Mesothelial cell of epicardium (in vitro differentiated cells): Measurements from ENCODE around the gene SLC16A11. TPM values are rescaled to one million over a fixed set of nuclear protein-coding genes. Genes with fewer than 3 reads are reported as not detected.
A peak's percentile ranks its signal among the peaks of the same experiment; 100 is the strongest.

Experiments
- DNase-seq, 2 experiments: peaks; one replicate each; pipeline ENCODE4 v3.0.0; 2021; ENCODE audit warnings: low spot score in 2 of 2; ENCODE audit not compliant: unreplicated experiment in 2 of 2
- H3K27ac Mint-ChIP-seq: 2 replicates; pipeline ENCODE4 v1.8.0; 2021; ENCODE audit warnings: mixed read lengths
- H3K27me3 Mint-ChIP-seq: 2 replicates; pipeline ENCODE4 v1.8.0; 2021; ENCODE audit warnings: low read depth, mixed read lengths
- H3K36me3 Mint-ChIP-seq: 2 replicates; pipeline ENCODE4 v1.8.0; 2021; ENCODE audit warnings: mixed read lengths
- H3K4me1 Mint-ChIP-seq: 2 replicates; pipeline ENCODE4 v1.8.0; 2021; ENCODE audit warnings: mixed read lengths
- H3K4me3 Mint-ChIP-seq: 2 replicates; pipeline ENCODE4 v1.8.0; 2021; ENCODE audit warnings: mild to moderate bottlenecking, moderate library complexity, mixed read lengths
- H3K9me3 Mint-ChIP-seq: 2 replicates; pipeline ENCODE4 v1.8.0; 2021; ENCODE audit warnings: mixed read lengths
- total RNA-seq: library from RNA; stranded (reverse); gene quantifications from 3 replicates; pipeline ENCODE4 v1.2.1, GENCODE V29; 2021
- TF ChIP-seq, protein P1 (sequence below): fragments of 200-600 bp; sonication (generic); IDR thresholded peaks from one replicate; pipeline ENCODE4 v1.5.0; 2021; ENCODE audit warnings: antibody characterized with exemption; ENCODE audit not compliant: unreplicated experiment

Gene SLC16A11
- total RNA-seq, 1 donor from 2014 or later = 5.1 TPM

DNA sequence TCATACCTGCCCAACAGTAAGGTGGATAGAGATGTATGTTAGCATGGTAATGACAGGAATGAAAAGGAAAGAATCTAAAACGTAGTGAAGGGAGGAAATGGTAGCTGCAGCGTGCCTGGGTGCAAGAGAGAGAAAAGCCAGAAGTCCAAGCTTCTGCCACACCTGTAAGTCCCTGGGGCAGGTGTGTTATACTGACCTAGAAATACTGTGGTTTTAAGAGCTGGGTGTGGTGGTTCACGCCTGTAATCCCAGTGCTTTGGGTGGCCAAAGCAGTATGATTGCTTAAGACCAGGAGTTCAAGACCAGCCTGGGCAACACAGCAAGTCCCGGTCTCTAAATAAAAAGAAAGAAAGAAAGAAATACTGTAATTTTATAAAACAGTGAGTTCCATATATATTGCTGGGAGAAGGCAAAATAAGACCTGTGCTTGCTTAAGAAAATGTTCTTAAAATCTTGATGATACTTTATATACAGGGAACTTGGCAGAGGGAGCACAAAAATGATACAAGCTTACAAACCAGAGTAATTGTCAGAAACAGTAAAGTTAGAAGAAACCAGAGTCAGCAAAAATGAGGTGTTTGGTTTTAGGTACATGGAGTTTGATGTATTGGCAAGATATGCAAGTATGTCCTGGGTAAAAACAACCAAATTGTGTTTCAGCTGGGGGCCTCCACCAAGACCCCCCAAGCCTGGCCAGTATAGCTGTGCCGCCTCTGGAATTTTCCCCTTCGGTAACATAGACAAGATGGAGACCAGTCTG lies 41.4 kb downstream of the SLC16A11 start:
- H3K4me3 Mint-ChIP-seq = no peak overlapping the region

DNA sequence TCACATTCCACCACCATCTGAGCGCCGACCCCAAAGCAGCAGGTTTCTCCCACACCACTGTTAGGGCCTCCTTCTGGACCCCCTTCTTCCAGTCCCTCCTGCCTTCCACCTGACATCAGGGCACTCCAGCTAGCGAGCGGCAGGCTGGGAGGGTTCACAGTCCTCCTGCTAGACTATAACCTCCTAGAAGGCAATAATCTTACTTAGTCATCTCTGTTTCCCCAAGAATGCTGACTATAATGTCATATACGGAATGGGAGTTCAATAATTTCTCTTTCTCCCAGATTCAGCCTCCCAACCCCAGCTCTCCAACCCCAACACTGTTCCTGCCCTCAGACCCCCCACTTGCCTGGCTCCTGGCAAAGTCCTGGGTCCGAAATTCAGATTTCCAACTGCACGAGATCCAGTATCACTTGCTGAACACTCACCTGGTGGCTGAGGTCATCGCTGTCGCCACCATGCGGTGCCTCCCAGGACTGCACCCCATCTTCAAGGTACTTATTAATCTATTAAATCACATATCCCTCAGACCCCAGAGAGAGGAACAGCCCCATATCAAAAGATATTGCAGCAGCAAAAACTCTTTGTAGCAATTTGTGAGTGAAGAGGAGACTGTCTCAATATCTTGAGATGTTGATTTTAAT lies 42.5 kb downstream of the SLC16A11 start:
- Mint-ChIP-seq H3K27ac (no peak overlapping the region), H3K4me3 (no peak overlapping the region), H3K36me3 (peaks cover 36% of the 10 kb centered on the region), H3K4me1 (no peaks in the 10 kb centered on the region), H3K27me3 (no peaks in the 10 kb centered on the region), H3K9me3 (no peaks in the 10 kb centered on the region)
- DNase-seq = no peak
- TF ChIP-seq, protein P1, sequence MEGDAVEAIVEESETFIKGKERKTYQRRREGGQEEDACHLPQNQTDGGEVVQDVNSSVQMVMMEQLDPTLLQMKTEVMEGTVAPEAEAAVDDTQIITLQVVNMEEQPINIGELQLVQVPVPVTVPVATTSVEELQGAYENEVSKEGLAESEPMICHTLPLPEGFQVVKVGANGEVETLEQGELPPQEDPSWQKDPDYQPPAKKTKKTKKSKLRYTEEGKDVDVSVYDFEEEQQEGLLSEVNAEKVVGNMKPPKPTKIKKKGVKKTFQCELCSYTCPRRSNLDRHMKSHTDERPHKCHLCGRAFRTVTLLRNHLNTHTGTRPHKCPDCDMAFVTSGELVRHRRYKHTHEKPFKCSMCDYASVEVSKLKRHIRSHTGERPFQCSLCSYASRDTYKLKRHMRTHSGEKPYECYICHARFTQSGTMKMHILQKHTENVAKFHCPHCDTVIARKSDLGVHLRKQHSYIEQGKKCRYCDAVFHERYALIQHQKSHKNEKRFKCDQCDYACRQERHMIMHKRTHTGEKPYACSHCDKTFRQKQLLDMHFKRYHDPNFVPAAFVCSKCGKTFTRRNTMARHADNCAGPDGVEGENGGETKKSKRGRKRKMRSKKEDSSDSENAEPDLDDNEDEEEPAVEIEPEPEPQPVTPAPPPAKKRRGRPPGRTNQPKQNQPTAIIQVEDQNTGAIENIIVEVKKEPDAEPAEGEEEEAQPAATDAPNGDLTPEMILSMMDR = peak; percentile 74

More for the DNA sequence above, 41.4 kb downstream of the SLC16A11 start:
- no peaks in the 10 kb centered on the region for H3K9me3 Mint-ChIP-seq
- no peaks in the 10 kb centered on the region for H3K4me1 Mint-ChIP-seq
- no peak for DNase-seq
- H3K27ac Mint-ChIP-seq = no peak overlapping the region
- H3K36me3 Mint-ChIP-seq = peaks cover 31% of the 10 kb centered on the region
- TF ChIP-seq, protein P1 = no peak
- H3K27me3 Mint-ChIP-seq = no peaks in the 10 kb centered on the region

DNA sequence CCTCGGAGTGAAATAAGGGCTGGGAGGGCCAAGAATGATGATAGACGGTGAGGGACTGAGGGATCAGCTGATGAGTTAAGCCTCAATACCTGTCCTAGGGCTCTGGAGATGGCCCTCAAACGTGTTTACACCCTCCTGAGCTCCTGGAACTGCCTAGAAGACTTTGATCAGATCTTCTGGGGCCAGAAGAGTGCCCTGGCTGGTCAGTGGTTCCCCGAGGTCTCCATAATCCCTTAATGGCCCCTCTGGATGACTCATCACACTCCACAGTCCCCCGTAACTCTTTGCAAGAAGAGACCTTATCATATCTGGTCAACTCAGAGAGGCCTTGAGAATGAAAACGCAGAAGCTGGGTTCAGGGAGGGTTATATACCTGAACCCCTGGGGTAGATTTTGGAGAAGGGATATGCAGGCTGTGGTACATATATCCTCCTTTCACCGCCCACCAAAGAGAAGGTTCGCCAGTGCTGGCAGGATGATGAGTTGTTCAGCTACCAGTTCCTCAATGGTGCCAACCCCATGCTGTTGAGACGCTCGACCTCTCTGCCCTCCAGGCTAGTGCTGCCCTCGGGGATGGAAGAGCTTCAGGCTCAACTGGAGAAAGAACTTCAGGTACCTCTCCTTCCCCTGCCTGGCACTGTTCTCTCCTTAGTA lies 44.9 kb downstream of the SLC16A11 start:
- Mint-ChIP-seq H3K4me1 (peaks cover 2% of the 10 kb centered on the region), H3K27me3 (peaks cover 16% of the 10 kb centered on the region), H3K27ac (no peak overlapping the region), H3K4me3 (no peak overlapping the region), H3K9me3 (no peaks in the 10 kb centered on the region), H3K36me3 (peaks cover 36% of the 10 kb centered on the region)
- TF ChIP-seq, protein P1 = no peak
- no peak for DNase-seq

DNA sequence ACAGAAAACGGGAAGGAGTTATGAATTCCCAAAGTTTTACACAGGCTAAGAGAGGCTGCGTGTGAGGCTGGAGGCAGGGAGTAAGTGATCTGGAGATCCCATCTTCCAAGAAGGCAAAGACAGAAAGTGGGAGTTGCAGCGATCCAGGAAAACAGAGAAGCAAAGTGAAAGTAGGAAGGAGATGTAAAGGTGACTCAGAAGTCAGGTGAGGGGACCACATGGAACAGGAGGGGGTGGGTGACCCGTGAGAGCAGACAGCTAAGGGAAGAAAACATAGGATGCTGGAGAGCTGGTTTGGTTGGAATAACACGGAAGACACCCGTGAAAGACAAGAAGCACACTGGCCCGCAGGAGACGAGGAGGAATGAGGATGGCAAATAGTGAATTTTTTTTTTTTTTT lies 46.7 kb downstream of the SLC16A11 start:
- Mint-ChIP-seq H3K4me1 (peaks cover 2% of the 10 kb centered on the region), H3K27me3 (peaks cover 17% of the 10 kb centered on the region), H3K4me3 (no peak overlapping the region), H3K9me3 (no peaks in the 10 kb centered on the region), H3K36me3 (peaks cover 28% of the 10 kb centered on the region), H3K27ac (no peak overlapping the region)
- no peak for DNase-seq
- TF ChIP-seq, protein P1 = no peak

DNA sequence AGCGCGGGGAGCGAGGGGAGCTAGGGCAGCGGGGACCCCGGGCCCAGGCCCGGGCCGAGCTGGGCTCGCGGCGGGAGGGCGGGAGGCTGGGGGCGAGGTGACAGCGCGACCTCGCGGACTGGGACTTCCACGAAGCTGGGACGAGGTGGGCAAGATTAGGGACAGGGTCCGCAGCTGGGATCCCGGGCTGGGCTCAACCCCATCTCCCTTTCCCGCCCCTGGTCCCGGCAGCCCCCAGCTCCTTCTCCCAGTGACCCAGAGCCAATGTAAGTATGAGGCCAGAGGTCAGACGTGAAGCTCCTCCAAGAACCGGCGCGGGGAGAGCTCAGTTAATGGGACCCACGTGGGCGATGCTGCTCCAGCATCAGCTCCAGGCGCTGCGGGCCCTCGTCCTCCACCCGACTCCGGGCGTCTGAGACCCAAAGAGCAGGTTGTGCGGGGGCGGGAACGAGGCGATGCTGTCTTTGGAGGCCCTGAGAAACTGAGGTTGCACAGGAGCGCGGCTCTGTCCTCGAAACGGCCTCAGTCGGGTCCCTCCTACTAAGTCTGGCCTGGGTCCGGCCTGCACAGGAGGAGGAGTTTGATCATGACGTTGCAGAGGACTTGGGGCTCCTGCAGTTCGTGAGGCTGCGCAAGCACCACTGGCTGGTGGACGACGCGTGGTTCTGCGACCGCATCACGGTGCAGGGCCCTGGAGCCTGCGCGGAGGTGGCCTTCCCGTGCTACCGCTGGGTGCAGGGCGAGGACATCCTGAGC lies 47.5 kb downstream of the SLC16A11 start:
- DNase-seq = no peak

More for the DNA sequence above, 47.5 kb downstream of the SLC16A11 start:
- TF ChIP-seq, protein P1 = no peak
- Mint-ChIP-seq H3K27ac (no peak overlapping the region), H3K4me1 (peaks cover 2% of the 10 kb centered on the region), H3K4me3 (peak overlapping the region; percentile 25), H3K27me3 (peaks cover 17% of the 10 kb centered on the region), H3K36me3 (peaks cover 23% of the 10 kb centered on the region), H3K9me3 (no peaks in the 10 kb centered on the region)
